Liver (tissue), 3 donors: Measurements from ENCODE around the gene B3GNT5.

Experiments
- EGR1 ChIP-seq, 2 donors: IDR thresholded peaks; 2 replicates each; pipeline ENCODE4 v1.6.1; 2016 to 2018; ENCODE audit warnings: antibody characterized with exemption in 2 of 2, low read depth in 2 of 2
- FOXA1 ChIP-seq: IDR thresholded peaks from 2 replicates; pipeline ENCODE4 v1.6.1; 2016; ENCODE audit warnings: antibody characterized with exemption
- GABPA ChIP-seq, 2 donors: IDR thresholded peaks in 1 of 2; conservative IDR thresholded peaks in 1 of 2; 2 replicates each; pipeline ENCODE4 v1.6.1; 2016; ENCODE audit warnings: antibody characterized with exemption in 2 of 2, mild to moderate bottlenecking in 1 of 2, moderate library complexity in 1 of 2
- JUND ChIP-seq, 2 donors: IDR thresholded peaks; 2 replicates each; pipeline ENCODE4 v1.6.1; 2016; ENCODE audit warnings: antibody characterized with exemption in 2 of 2
- MAX ChIP-seq: IDR thresholded peaks from 2 replicates; pipeline ENCODE4 v1.6.1; 2016; ENCODE audit warnings: antibody characterized with exemption
- RAD21 ChIP-seq, 2 donors: IDR thresholded peaks; 2 replicates each; pipeline ENCODE4 v1.6.1; 2016; ENCODE audit warnings: antibody characterized with exemption in 2 of 2, mild to moderate bottlenecking in 2 of 2
- REST ChIP-seq: IDR thresholded peaks from 2 replicates; pipeline ENCODE4 v1.6.1; 2016; ENCODE audit warnings: antibody characterized with exemption, mild to moderate bottlenecking
- RXRA ChIP-seq, 2 donors: IDR thresholded peaks; 2 replicates each; pipeline ENCODE4 v1.6.1; 2017 to 2018; ENCODE audit warnings: antibody characterized with exemption in 2 of 2, mild to moderate bottlenecking in 1 of 2
- SP1 ChIP-seq: IDR thresholded peaks from 2 replicates; pipeline ENCODE4 v1.6.1; 2018; ENCODE audit warnings: antibody characterized with exemption, mild to moderate bottlenecking
- TAF1 ChIP-seq: conservative IDR thresholded peaks from 2 replicates; pipeline ENCODE4 v1.6.1; 2016; ENCODE audit warnings: antibody characterized with exemption, mild to moderate bottlenecking
- YY1 ChIP-seq: IDR thresholded peaks from 2 replicates; pipeline ENCODE4 v1.6.1; 2016; ENCODE audit warnings: antibody characterized with exemption, mild to moderate bottlenecking
- ZBTB33 ChIP-seq: IDR thresholded peaks from 2 replicates; pipeline ENCODE4 v1.6.1; 2016; ENCODE audit warnings: antibody characterized with exemption
- TF ChIP-seq, protein P1 (sequence below): fragments of 150-350 bp; IDR thresholded peaks from 2 replicates; pipeline ENCODE4 v1.5.1; 2017; ENCODE audit warnings: improper control_type of control experiment, low read depth, low read length; ENCODE audit not compliant: missing input control
- TF ChIP-seq, protein P2 (sequence below): IDR thresholded peaks from 2 replicates; pipeline ENCODE4 v1.6.1; 2016; ENCODE audit warnings: antibody characterized with exemption
- donor health status: healthy.
- donor health status: healthy.

GRCh38 chr3:183288117-183288516, 35.1 kb downstream of the B3GNT5 start:
- TF ChIP-seq, protein P1, sequence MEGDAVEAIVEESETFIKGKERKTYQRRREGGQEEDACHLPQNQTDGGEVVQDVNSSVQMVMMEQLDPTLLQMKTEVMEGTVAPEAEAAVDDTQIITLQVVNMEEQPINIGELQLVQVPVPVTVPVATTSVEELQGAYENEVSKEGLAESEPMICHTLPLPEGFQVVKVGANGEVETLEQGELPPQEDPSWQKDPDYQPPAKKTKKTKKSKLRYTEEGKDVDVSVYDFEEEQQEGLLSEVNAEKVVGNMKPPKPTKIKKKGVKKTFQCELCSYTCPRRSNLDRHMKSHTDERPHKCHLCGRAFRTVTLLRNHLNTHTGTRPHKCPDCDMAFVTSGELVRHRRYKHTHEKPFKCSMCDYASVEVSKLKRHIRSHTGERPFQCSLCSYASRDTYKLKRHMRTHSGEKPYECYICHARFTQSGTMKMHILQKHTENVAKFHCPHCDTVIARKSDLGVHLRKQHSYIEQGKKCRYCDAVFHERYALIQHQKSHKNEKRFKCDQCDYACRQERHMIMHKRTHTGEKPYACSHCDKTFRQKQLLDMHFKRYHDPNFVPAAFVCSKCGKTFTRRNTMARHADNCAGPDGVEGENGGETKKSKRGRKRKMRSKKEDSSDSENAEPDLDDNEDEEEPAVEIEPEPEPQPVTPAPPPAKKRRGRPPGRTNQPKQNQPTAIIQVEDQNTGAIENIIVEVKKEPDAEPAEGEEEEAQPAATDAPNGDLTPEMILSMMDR, result no peak
- no peak for TF ChIP-seq GABPA (IDR thresholded peaks at IDR 0.05 in 1 of 2, conservative IDR thresholded peaks at IDR 0.05 in 1 of 2)
- no peak for TF ChIP-seq JUND (IDR thresholded peaks at IDR 0.05)
- TF ChIP-seq, protein P2, sequence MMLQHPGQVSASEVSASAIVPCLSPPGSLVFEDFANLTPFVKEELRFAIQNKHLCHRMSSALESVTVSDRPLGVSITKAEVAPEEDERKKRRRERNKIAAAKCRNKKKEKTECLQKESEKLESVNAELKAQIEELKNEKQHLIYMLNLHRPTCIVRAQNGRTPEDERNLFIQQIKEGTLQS, result no peak
- TF ChIP-seq FOXA1, result no peak
- TF ChIP-seq RAD21 (IDR thresholded peaks at IDR 0.05), result no peak
- TF ChIP-seq YY1, result no peak
- no peak for TF ChIP-seq REST
- no peak for TF ChIP-seq EGR1 (IDR thresholded peaks at IDR 0.05; ENCODE audit: low read depth in 2 of 2)
- no peak for TF ChIP-seq ZBTB33
- no peak for TF ChIP-seq TAF1
- TF ChIP-seq MAX, result no peak
- TF ChIP-seq RXRA (IDR thresholded peaks at IDR 0.05), result no peak
- no peak for TF ChIP-seq SP1
